ENCODE measurements around the gene KCNJ6.

KCNJ6 gene

DNA sequence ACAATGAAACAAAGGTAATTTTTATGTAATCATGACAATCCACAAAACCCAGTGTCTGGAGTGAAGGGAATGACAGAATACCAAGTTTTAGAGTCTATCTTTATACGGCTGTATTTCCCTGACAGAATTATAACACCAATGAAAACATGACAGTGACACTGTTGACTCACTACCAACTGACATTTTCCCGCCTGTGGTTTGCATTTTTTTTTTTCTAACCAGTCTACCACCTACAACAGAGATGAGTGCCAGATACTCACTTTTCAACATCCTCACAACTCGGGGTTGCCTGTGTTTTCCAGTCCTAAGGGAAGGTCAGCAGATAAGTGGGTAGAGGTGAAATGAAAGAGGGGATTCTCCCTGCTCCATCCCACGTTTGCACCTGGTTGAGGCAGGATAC is 118.9 kb downstream of the KCNJ6 start:
- DNase-seq (ENCODE audit: insufficient read length, low spot score): no peak
- TF ChIP-seq POU2F2 (IDR thresholded peaks at IDR 0.05; ENCODE audit: low read depth, low read length): no peak
- TF ChIP-seq POLR2AphosphoS5 (IDR thresholded peaks at IDR 0.05; ENCODE audit: low read depth, low read length): no peak
- TF ChIP-seq TAF1 (IDR thresholded peaks at IDR 0.05; ENCODE audit: low read depth, low read length): no peak
- no peak for TF ChIP-seq POLR2A (IDR thresholded peaks at IDR 0.05; ENCODE audit: low read depth, low read length)
- no peak for TF ChIP-seq SPI1 (IDR thresholded peaks at IDR 0.05; ENCODE audit: low read depth, low read length)
- TF ChIP-seq PAX5 (IDR thresholded peaks at IDR 0.05; ENCODE audit: insufficient read depth, low read length, severe bottlenecking): no peak
- FAIRE-seq: no peak

DNA sequence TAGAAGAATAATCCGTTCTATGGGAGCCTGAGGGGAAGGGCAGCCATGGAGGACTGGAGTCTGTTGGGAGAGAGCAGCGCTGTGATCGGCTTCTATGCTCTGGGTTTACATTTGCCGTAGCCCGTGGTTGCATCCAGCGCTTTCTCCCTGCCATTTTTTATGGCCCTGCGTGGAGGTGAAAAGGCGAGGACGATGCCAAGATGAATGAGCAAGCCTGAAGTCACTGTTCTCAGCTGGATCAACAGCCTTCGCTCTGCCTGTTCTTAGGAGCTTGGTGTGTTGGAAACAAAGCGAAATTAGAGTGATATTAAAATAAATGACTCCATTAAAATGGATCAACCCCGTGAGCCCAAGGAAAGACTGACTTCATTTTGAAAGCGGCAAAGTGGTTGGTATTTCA is 120.2 kb downstream of the KCNJ6 start:
- FAIRE-seq (no peak), DNase-seq (ENCODE audit: insufficient read length, low spot score) (no peak)
- TF ChIP-seq POU2F2 (IDR thresholded peaks at IDR 0.05; ENCODE audit: low read depth, low read length) (no peak), SPI1 (IDR thresholded peaks at IDR 0.05; ENCODE audit: low read depth, low read length) (no peak), PAX5 (IDR thresholded peaks at IDR 0.05; ENCODE audit: insufficient read depth, low read length, severe bottlenecking) (no peak), POLR2A (IDR thresholded peaks at IDR 0.05; ENCODE audit: low read depth, low read length) (no peak), TAF1 (IDR thresholded peaks at IDR 0.05; ENCODE audit: low read depth, low read length) (no peak), POLR2AphosphoS5 (IDR thresholded peaks at IDR 0.05; ENCODE audit: low read depth, low read length) (no peak)

DNA sequence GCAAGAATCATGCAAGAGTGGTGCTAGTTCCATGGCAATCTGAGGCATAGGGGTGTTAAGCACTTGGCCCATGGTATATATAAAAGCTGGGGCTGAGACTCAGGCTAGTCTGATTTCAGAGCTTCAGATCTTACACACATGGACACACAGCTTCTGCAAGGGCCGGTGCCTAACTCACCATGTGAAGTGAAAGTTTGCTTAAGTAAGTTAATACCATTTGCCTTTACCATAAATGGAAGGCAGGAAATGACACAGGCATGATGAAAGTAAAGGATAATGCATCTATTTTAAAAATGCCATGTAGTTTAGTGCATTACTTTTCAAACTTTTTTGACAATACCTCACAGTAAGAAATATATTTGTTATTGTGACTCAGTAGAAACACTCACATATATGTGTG is 122.6 kb downstream of the KCNJ6 start:
- FAIRE-seq (no peak), DNase-seq (ENCODE audit: insufficient read length, low spot score) (no peak)
- no peak for TF ChIP-seq POLR2AphosphoS5 (IDR thresholded peaks at IDR 0.05; ENCODE audit: low read depth, low read length)
- TF ChIP-seq PAX5 (IDR thresholded peaks at IDR 0.05; ENCODE audit: insufficient read depth, low read length, severe bottlenecking): no peak
- no peak for TF ChIP-seq POU2F2 (IDR thresholded peaks at IDR 0.05; ENCODE audit: low read depth, low read length)
- TF ChIP-seq POLR2A (IDR thresholded peaks at IDR 0.05; ENCODE audit: low read depth, low read length): no peak
- no peak for TF ChIP-seq SPI1 (IDR thresholded peaks at IDR 0.05; ENCODE audit: low read depth, low read length)
- TF ChIP-seq TAF1 (IDR thresholded peaks at IDR 0.05; ENCODE audit: low read depth, low read length): no peak

DNA sequence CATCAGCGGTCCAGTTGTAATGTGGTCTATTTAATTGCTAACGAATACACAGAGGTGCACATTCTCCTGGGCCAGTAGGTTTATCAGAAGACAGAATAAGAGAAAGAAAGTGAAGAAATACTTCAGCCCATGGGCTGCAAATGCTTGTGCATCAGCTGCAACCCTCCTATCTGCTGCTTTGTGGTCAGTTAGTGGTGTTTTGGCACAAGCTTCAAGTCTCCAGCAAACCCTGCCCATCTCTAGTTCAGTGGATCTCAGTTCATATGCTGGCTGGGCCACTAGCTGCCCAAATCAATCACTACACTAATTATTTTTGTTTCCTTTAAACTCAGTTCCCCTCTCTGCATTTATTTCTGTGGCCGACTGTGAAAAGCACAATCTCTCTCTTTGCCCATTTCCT is 124.2 kb downstream of the KCNJ6 start:
- FAIRE-seq (no peak), DNase-seq (ENCODE audit: insufficient read length, low spot score) (no peak)
- TF ChIP-seq POLR2AphosphoS5 (IDR thresholded peaks at IDR 0.05; ENCODE audit: low read depth, low read length) (no peak), TAF1 (IDR thresholded peaks at IDR 0.05; ENCODE audit: low read depth, low read length) (no peak), PAX5 (IDR thresholded peaks at IDR 0.05; ENCODE audit: insufficient read depth, low read length, severe bottlenecking) (no peak), POLR2A (IDR thresholded peaks at IDR 0.05; ENCODE audit: low read depth, low read length) (no peak), SPI1 (IDR thresholded peaks at IDR 0.05; ENCODE audit: low read depth, low read length) (no peak), POU2F2 (IDR thresholded peaks at IDR 0.05; ENCODE audit: low read depth, low read length) (no peak)

DNA sequence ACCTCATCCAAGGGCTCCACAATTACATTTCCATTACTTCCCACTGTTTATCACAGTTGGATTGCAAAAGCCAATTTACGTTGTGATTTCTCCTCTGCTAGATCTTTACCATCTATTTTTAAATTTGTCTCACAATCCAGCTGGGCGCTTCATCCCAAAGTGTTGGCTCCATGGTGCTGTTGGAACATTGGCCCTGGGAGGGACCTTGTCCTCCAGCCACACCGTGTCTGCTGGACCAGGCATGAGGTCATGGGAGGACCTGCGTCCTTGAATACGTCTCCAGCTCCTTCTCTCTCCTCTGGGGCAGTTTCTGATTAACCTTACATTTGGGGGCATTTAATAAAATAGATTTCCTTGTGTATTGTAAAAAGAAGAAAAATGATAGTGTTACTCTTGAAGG is 125.4 kb downstream of the KCNJ6 start:
- FAIRE-seq (no peak), DNase-seq (ENCODE audit: insufficient read length, low spot score) (no peak)
- no peak for TF ChIP-seq SPI1 (IDR thresholded peaks at IDR 0.05; ENCODE audit: low read depth, low read length)
- TF ChIP-seq TAF1 (IDR thresholded peaks at IDR 0.05; ENCODE audit: low read depth, low read length): no peak
- no peak for TF ChIP-seq POLR2AphosphoS5 (IDR thresholded peaks at IDR 0.05; ENCODE audit: low read depth, low read length)
- no peak for TF ChIP-seq POLR2A (IDR thresholded peaks at IDR 0.05; ENCODE audit: low read depth, low read length)
- TF ChIP-seq PAX5 (IDR thresholded peaks at IDR 0.05; ENCODE audit: insufficient read depth, low read length, severe bottlenecking): no peak
- no peak for TF ChIP-seq POU2F2 (IDR thresholded peaks at IDR 0.05; ENCODE audit: low read depth, low read length)

DNA sequence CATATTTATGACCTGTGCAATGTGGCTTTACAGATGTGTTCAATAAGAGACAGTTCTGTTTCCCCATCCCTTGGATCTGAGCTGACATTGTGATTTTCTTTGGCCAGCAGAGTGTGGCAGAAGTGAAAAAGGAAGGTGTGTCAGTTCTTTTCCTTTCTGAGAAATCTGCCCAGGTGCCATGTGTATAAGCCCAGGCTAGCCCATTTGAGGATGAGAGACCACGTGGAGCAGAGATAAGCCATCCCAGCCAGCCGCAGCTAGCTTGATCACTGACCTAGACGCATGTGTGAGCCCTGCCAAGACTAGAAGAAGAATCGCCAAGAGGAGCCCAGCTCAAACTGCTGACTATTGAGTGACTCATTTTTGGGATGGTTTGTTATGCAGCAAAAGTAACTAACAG is 127.8 kb downstream of the KCNJ6 start:
- no peak for DNase-seq (ENCODE audit: insufficient read length, low spot score)
- no peak for FAIRE-seq
- TF ChIP-seq TAF1 (IDR thresholded peaks at IDR 0.05; ENCODE audit: low read depth, low read length): no peak
- TF ChIP-seq POU2F2 (IDR thresholded peaks at IDR 0.05; ENCODE audit: low read depth, low read length): no peak
- TF ChIP-seq PAX5 (IDR thresholded peaks at IDR 0.05; ENCODE audit: insufficient read depth, low read length, severe bottlenecking): no peak
- no peak for TF ChIP-seq POLR2AphosphoS5 (IDR thresholded peaks at IDR 0.05; ENCODE audit: low read depth, low read length)
- TF ChIP-seq SPI1 (IDR thresholded peaks at IDR 0.05; ENCODE audit: low read depth, low read length): no peak
- no peak for TF ChIP-seq POLR2A (IDR thresholded peaks at IDR 0.05; ENCODE audit: low read depth, low read length)

DNA sequence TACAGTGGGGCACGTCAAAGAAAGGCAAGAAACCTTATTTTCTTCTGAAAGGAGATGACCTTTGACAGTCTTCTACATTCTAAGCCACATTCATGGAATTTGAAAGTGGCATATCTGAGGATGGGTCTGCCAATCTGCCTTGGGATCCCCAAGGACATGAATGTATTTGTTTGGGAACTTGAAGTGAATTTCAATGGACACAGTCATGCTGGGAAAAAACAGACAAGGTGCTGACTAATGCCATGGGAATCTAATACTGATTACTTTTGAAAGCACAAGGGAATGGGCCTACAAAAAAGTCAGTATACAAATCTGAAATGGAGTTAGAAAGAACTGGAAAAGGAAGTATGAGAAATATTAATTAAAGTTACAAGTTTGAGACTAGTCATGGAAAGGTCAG is 128.8 kb downstream of the KCNJ6 start:
- DNase-seq (ENCODE audit: insufficient read length, low spot score): no peak
- FAIRE-seq: no peak
- no peak for TF ChIP-seq POLR2AphosphoS5 (IDR thresholded peaks at IDR 0.05; ENCODE audit: low read depth, low read length)
- no peak for TF ChIP-seq SPI1 (IDR thresholded peaks at IDR 0.05; ENCODE audit: low read depth, low read length)
- no peak for TF ChIP-seq POU2F2 (IDR thresholded peaks at IDR 0.05; ENCODE audit: low read depth, low read length)
- TF ChIP-seq POLR2A (IDR thresholded peaks at IDR 0.05; ENCODE audit: low read depth, low read length): no peak
- TF ChIP-seq TAF1 (IDR thresholded peaks at IDR 0.05; ENCODE audit: low read depth, low read length): no peak
- no peak for TF ChIP-seq PAX5 (IDR thresholded peaks at IDR 0.05; ENCODE audit: insufficient read depth, low read length, severe bottlenecking)

DNA sequence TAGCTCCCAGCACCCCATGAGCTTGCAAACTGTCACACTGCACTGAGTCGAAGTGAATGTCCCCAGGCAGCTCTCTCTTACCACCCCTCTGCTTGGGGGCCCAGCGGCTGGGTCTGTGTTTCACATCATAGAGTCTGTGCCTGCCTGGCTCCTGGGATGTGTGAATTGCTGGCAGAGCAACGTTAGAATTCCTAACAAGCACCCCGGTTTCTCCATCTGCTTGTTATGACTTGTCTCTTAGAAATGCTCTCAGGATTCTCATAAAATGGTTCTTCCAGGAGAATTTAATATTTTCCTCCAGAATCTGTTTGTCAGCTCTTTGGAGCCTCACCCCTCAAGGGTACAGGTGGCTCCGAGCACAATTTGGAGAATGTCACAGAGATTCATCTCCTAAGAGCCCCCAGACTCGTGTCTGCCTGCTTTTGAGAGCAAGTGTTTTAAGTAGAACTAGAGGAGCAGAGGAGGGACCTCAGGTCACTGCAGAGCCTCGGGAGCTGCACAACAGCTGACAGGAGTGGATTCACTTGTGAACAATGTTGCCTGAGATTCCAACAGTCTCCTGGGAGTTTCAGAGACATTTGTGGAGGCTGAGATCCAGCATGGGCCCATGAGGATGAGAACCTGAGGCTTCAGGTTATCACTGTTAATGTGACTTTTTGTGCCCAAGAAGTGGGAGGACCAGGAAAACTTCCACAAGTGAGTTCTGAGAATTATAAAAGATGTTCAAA is 131.5 kb downstream of the KCNJ6 start:
- FAIRE-seq: no peak
- DNase-seq (ENCODE audit: insufficient read length, low spot score): no peak
- TF ChIP-seq POLR2AphosphoS5 (IDR thresholded peaks at IDR 0.05; ENCODE audit: low read depth, low read length) (no peak), PAX5 (IDR thresholded peaks at IDR 0.05; ENCODE audit: insufficient read depth, low read length, severe bottlenecking) (no peak), SPI1 (IDR thresholded peaks at IDR 0.05; ENCODE audit: low read depth, low read length) (no peak), POLR2A (IDR thresholded peaks at IDR 0.05; ENCODE audit: low read depth, low read length) (no peak), TAF1 (IDR thresholded peaks at IDR 0.05; ENCODE audit: low read depth, low read length) (no peak), POU2F2 (IDR thresholded peaks at IDR 0.05; ENCODE audit: low read depth, low read length) (no peak)

DNA sequence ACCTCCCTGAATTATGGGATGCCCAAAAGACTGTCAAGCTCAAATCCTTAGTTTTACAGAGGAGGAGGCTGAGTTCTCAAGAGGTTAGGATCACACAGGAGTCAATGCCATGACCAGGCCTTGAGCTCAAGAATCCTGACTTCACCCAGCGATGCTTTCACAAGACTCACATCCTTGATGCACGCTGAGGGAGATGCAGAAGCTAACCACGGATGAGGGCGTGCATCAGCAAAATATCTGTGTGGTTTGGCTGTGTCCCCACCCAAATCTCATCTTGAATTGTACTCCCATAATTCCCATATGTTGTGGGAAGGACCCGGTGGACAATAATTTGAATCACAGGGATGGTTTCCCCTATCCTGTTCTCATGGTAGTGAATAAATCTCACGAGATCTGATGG is 133.2 kb downstream of the KCNJ6 start:
- DNase-seq (ENCODE audit: insufficient read length, low spot score) (no peak), FAIRE-seq (no peak)
- TF ChIP-seq PAX5 (IDR thresholded peaks at IDR 0.05; ENCODE audit: insufficient read depth, low read length, severe bottlenecking) (no peak), SPI1 (IDR thresholded peaks at IDR 0.05; ENCODE audit: low read depth, low read length) (no peak), POLR2A (IDR thresholded peaks at IDR 0.05; ENCODE audit: low read depth, low read length) (no peak), POLR2AphosphoS5 (IDR thresholded peaks at IDR 0.05; ENCODE audit: low read depth, low read length) (no peak), TAF1 (IDR thresholded peaks at IDR 0.05; ENCODE audit: low read depth, low read length) (no peak), POU2F2 (IDR thresholded peaks at IDR 0.05; ENCODE audit: low read depth, low read length) (no peak)

All from GM12891 (cell line).